SK-N-MC (cell line): ENCODE results near the gene PLCD3.
A peak's percentile ranks its signal among the peaks of the same experiment; 100 is the strongest.

Experiments
- DNase-seq: peaks from one replicate; pipeline ENCODE4 v3.0.0-alpha.2; 2011; ENCODE audit warnings: low read depth, low spot score
- H3K27ac ChIP-seq: fragments of 200-600 bp; sonication (generic); 2 replicates; pipeline ENCODE4 v1.5.1; 2016; ENCODE audit warnings: mixed run types
- H3K36me3 ChIP-seq: fragments of 200-600 bp; sonication (generic); 2 replicates; pipeline ENCODE4 v1.6.1; 2017; ENCODE audit warnings: antibody characterized with exemption, low read length, mixed read lengths; ENCODE audit not compliant: insufficient read depth
- H3K4me3 ChIP-seq: fragments of 200-600 bp; sonication (generic); 2 replicates; pipeline ENCODE4 v1.5.1; 2016
- H3K9ac ChIP-seq: fragments of 200-600 bp; sonication (generic); 2 replicates; pipeline ENCODE4 v1.8.0; 2017; ENCODE audit warnings: mixed run types, mixed read lengths; ENCODE audit not compliant: insufficient read length
- H3K9me3 ChIP-seq: fragments of 200-600 bp; sonication (generic); 2 replicates; pipeline ENCODE4 v1.6.1; 2017; ENCODE audit warnings: low read depth, mild to moderate bottlenecking, antibody characterized with exemption, low read length, moderate library complexity, mixed read lengths
- EZH2 ChIP-seq: fragments of 200-600 bp; sonication (generic); IDR thresholded peaks from one replicate; pipeline ENCODE4 v1.6.1; 2017; ENCODE audit warnings: antibody characterized with exemption
- FOXP2 ChIP-seq: optimal IDR thresholded peaks from 2 replicates; pipeline ENCODE3; 2011; ENCODE audit warnings: mild to moderate bottlenecking, moderate library complexity; ENCODE audit not compliant: insufficient read depth; ENCODE audit errors: extremely low read length, control extremely low read depth
- POLR2AphosphoS5 ChIP-seq: IDR thresholded peaks from 2 replicates; pipeline ENCODE4 v1.6.1; 2012; ENCODE audit warnings: mild to moderate bottlenecking, low read depth, low read length, borderline replicate concordance

Gene PLCD3

GRCh38 chr17:45102856-45103255 is 29.5 kb downstream of the PLCD3 start:
- no peaks in the 10 kb centered on the region for H3K9me3 ChIP-seq
- H3K9ac ChIP-seq, result no peak overlapping the region
- H3K27ac ChIP-seq, result no peak overlapping the region
- H3K4me3 ChIP-seq, result no peak overlapping the region
- DNase-seq, result no peak
- peaks cover 86% of the 10 kb centered on the region for H3K36me3 ChIP-seq
- no peak for TF ChIP-seq EZH2
- no peak for TF ChIP-seq POLR2AphosphoS5
- TF ChIP-seq FOXP2, result no peak

GRCh38 chr17:45101883-45102811 is 30.2 kb downstream of the PLCD3 start:
- Histone ChIP-seq H3K9ac (peak overlapping the region; percentile 11), H3K9me3 (no peaks in the 10 kb centered on the region), H3K36me3 (peaks cover 86% of the 10 kb centered on the region), H3K27ac (peak overlapping the region; percentile 74), H3K4me3 (no peak overlapping the region)
- DNase-seq, result no peak
- TF ChIP-seq POLR2AphosphoS5 (no peak), FOXP2 (no peak), EZH2 (no peak)

- no peak overlapping the region for H3K4me3 ChIP-seq
Measured at GRCh38 chr17:45101546-45101882, 30.8 kb downstream of the PLCD3 start.

DNA sequence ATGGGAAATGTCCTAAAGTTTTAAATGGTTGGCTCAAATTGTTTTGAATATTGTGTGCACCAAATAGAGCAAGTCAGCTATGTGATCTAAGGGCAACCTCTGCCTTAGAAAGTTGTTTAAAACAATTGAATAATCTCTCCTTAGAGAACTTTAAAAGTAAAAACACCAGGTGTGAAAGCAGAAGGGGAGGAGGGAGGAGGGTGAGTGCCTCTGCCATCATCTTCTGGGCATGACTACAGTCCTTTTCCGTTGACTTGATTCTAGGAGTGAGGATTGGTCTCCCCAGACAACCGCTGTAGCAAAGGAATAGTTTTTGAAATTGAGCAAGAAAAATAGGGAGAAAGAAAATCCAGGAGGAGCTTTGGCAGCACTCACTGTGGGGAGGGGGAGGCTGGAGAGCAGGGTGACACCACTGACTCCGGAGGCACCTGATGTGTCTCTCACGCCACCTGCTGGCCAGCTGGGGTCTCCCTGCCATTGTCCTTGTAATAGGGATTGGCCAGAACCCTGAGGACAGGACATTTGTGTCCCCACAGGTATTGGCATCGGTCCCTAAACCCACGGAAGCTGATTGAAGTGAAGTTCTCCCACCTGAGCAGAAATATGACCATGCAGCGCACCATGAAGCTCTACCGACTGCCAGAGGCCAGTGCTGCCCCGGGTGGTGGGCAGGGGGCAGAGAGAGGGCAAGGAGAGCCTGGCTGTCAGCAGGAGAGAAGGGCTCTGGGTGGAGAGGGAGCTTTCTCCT is 33.3 kb downstream of the PLCD3 start:
- H3K9ac ChIP-seq, result no peak overlapping the region
- no peak overlapping the region for H3K4me3 ChIP-seq
- DNase-seq, result no peak
- H3K36me3 ChIP-seq, result peaks cover 80% of the 10 kb centered on the region
- H3K27ac ChIP-seq, result no peak overlapping the region
- TF ChIP-seq POLR2AphosphoS5, result no peak
- no peak for TF ChIP-seq EZH2
- no peak for TF ChIP-seq FOXP2
- no peaks in the 10 kb centered on the region for H3K9me3 ChIP-seq

More at GRCh38 chr17:45101546-45101882, 30.8 kb downstream of the PLCD3 start:
- H3K27ac ChIP-seq, result peak overlapping the region; percentile 74
- no peak for DNase-seq
- H3K9ac ChIP-seq, result peak overlapping the region; percentile 11
- TF ChIP-seq POLR2AphosphoS5 (no peak), EZH2 (no peak), FOXP2 (no peak)
- peaks cover 86% of the 10 kb centered on the region for H3K36me3 ChIP-seq
- H3K9me3 ChIP-seq, result no peaks in the 10 kb centered on the region

DNA sequence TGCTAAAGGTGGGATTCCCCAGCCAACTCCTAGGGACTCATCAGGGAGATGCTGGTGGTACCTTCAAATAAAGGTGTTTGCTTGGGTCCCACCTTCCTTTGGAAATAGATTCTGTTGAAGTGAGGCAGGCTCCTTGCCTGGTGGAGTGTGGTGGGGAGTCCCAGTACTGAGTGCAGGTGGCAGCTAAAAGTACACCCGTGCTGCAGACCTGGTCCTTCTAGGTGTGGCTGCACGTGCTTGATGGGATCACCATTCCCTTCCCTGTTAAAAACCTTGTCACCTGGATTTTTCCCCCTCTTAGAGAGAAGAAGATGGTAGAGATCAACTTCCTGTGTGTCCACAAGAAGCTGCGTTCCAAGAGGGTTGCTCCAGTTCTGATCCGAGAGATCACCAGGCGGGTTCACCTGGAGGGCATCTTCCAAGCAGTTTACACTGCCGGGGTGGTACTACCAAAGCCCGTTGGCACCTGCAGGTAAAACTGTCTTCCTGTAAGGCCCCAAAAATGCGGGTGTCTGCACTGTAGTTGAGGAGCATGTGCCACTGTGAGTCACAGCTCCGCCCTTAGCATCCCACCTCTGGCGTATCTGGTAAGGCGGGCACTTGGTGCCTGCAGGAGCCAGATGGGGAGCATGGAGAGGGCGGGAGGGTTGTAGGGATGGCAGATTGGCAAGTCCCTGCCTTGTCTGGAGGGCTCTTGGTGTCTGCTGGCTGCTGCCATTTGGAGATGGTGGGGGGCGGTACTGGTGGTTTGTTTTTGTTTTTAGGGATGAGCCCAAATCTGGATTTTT is 34.0 kb downstream of the PLCD3 start:
- Histone ChIP-seq H3K27ac (no peak overlapping the region), H3K36me3 (peaks cover 80% of the 10 kb centered on the region)

GRCh38 chr17:45096926-45097325 is 35.4 kb downstream of the PLCD3 start:
- TF ChIP-seq EZH2 (no peak), POLR2AphosphoS5 (no peak), FOXP2 (no peak)
- H3K27ac ChIP-seq, result no peak overlapping the region
- H3K9ac ChIP-seq, result no peak overlapping the region
- DNase-seq, result no peak
- peaks cover 80% of the 10 kb centered on the region for H3K36me3 ChIP-seq
- no peaks in the 10 kb centered on the region for H3K9me3 ChIP-seq
- H3K4me3 ChIP-seq, result no peak overlapping the region

More for the DNA sequence above, 34.0 kb downstream of the PLCD3 start:
- H3K9ac ChIP-seq, result no peak overlapping the region
- H3K4me3 ChIP-seq, result no peak overlapping the region
- TF ChIP-seq EZH2 (no peak), POLR2AphosphoS5 (no peak), FOXP2 (no peak)
- no peaks in the 10 kb centered on the region for H3K9me3 ChIP-seq
- no peak for DNase-seq

GRCh38 chr17:45096141-45096540 is 36.2 kb downstream of the PLCD3 start:
- TF ChIP-seq POLR2AphosphoS5 (no peak), FOXP2 (no peak), EZH2 (no peak)
- H3K9ac ChIP-seq, result no peak overlapping the region
- H3K9me3 ChIP-seq, result no peaks in the 10 kb centered on the region
- no peak overlapping the region for H3K4me3 ChIP-seq
- DNase-seq, result no peak
- H3K36me3 ChIP-seq, result peaks cover 83% of the 10 kb centered on the region
- no peak overlapping the region for H3K27ac ChIP-seq

GRCh38 chr17:45093444-45094110 is 38.7 kb downstream of the PLCD3 start:
- Histone ChIP-seq H3K36me3 (peaks cover 84% of the 10 kb centered on the region), H3K9ac (no peak overlapping the region), H3K27ac (no peak overlapping the region), H3K4me3 (no peak overlapping the region), H3K9me3 (no peaks in the 10 kb centered on the region)
- TF ChIP-seq FOXP2 (no peak), EZH2 (no peak), POLR2AphosphoS5 (no peak)
- DNase-seq, result no peak
